ENCODE data around the gene TTC32. TPM values are rescaled to one million over a fixed set of nuclear protein-coding genes. Genes with fewer than 3 reads are reported as not detected.
"Not testable (repeated sequence)": the region's sequence is repeated elsewhere in the genome, so short reads cannot be mapped to it uniquely, and the experiment has no call there.

The TTC32 gene
- polyA plus RNA-seq, 1 experiment, result 6.6 TPM

DNA sequence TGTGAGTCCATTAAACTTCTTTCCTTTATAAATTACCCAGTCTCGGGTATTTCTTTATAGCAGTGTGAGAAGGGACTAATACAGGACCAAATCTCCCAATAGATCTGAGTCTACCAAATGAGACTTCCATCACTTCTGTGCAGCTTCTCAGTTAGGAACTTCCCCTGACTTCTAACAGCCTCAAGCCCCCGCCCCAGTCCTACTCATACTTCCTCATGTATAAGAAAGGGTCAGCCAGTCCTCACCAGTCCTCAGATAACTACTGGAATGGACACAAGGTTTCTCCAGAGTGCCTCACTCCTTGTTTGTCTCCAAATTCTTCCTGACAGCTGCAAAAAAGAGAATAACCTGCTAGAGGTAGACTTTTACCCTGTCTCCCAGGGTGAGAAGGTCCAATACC lies 19.5 kb downstream of the TTC32 start:
- no peak for TF ChIP-seq CTCF (IDR thresholded peaks at IDR 0.05; ENCODE audit: low read depth, low read length)
- DNase-seq (ENCODE audit: low read depth, low spot score), result no peak
- CTCF ChIA-PET, result no interaction called here
- peaks cover 19% of the 10 kb centered on the region for H3K27me3 ChIP-seq (ENCODE audit: control insufficient read depth, insufficient read depth, low read length)
- no peak overlapping the region for H3K4me3 ChIP-seq (ENCODE audit: low read depth, low read length)
- H3K27ac ChIP-seq (ENCODE audit: low read depth, low read length), result no peak overlapping the region
- peaks cover 3% of the 10 kb centered on the region; the same call in 1 of the 2 replicates for H3K9me3 ChIP-seq (ENCODE audit: control insufficient read depth, insufficient read depth, low read length)
- POLR2A ChIA-PET, result no interaction called here

- H3K4me3 ChIP-seq (ENCODE audit: low read depth, low read length), result no peak overlapping the region
- H3K9me3 ChIP-seq (ENCODE audit: control insufficient read depth, insufficient read depth, low read length), result peaks cover 3% of the 10 kb centered on the region; the same call in 1 of the 2 replicates
- ChIA-PET POLR2A (no interaction called here), CTCF (no interaction called here)
- no peak for TF ChIP-seq CTCF (IDR thresholded peaks at IDR 0.05; ENCODE audit: low read depth, low read length)
- no peak overlapping the region for H3K27ac ChIP-seq (ENCODE audit: low read depth, low read length)
- H3K27me3 ChIP-seq (ENCODE audit: control insufficient read depth, insufficient read depth, low read length), result peaks cover 19% of the 10 kb centered on the region
- DNase-seq (ENCODE audit: low read depth, low spot score), result no peak
These were observed 19.9 kb downstream of the TTC32 start for GRCh38 chr2:19881908-19882265.

- POLR2A ChIA-PET, result no interaction called here
- peaks cover 19% of the 10 kb centered on the region for H3K27me3 ChIP-seq (ENCODE audit: control insufficient read depth, insufficient read depth, low read length)
- CTCF ChIA-PET, result no interaction called here
- H3K9me3 ChIP-seq (ENCODE audit: control insufficient read depth, insufficient read depth, low read length), result peaks cover under 1% of the 10 kb centered on the region; the same call in 1 of the 2 replicates
- no peak for DNase-seq (ENCODE audit: low read depth, low spot score)
- no peak for TF ChIP-seq CTCF (IDR thresholded peaks at IDR 0.05; ENCODE audit: low read depth, low read length)
- no peak overlapping the region for H3K27ac ChIP-seq (ENCODE audit: low read depth, low read length)
- no peak overlapping the region for H3K4me3 ChIP-seq (ENCODE audit: low read depth, low read length)
These were observed 20.4 kb downstream of the TTC32 start for GRCh38 chr2:19881221-19881907.

DNA sequence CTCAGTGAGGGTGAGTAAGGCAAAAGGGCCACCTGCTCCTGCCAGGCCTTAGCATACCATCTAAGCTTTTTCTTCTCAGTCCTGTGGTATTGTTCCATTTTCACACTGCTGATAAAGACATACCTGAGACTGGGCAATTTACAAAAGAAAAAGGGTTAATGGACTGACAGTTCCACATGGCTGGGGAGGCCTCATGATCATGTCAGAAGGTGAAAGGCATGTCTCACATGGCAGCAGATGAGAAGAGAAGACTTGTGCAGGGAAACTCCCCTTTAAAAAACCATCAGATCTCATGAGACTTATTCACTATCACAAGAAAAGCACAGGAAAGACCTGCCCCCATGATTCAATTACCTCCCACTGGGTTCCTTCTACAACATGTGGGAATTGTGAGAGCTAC lies 21.6 kb downstream of the TTC32 start:
- DNase-seq (ENCODE audit: low read depth, low spot score); H3K27ac ChIP-seq (ENCODE audit: low read depth, low read length); H3K4me3 ChIP-seq (ENCODE audit: low read depth, low read length); CTCF ChIA-PET; H3K9me3 ChIP-seq (ENCODE audit: control insufficient read depth, insufficient read depth, low read length): not testable (repeated sequence)
- POLR2A ChIA-PET, result interaction anchor here (0.5 kb wide), 1 partner anchor 11 kb away, joined by 4 read pairs; no protein-coding TSS in a partner anchor
- peaks cover 19% of the 10 kb centered on the region for H3K27me3 ChIP-seq (ENCODE audit: control insufficient read depth, insufficient read depth, low read length)

- Histone ChIP-seq H3K4me3 (ENCODE audit: low read depth, low read length) (no peak overlapping the region), H3K27me3 (ENCODE audit: control insufficient read depth, insufficient read depth, low read length) (peaks cover 19% of the 10 kb centered on the region), H3K9me3 (ENCODE audit: control insufficient read depth, insufficient read depth, low read length) (no peaks in the 10 kb centered on the region), H3K27ac (ENCODE audit: low read depth, low read length) (no peak overlapping the region)
- no peak for DNase-seq (ENCODE audit: low read depth, low spot score)
- no peak for TF ChIP-seq CTCF (IDR thresholded peaks at IDR 0.05; ENCODE audit: low read depth, low read length)
- POLR2A ChIA-PET, result no interaction called here
- CTCF ChIA-PET, result no interaction called here
These were observed 22.7 kb downstream of the TTC32 start for GRCh38 chr2:19879120-19879519.

All from AG04450 (cell line).